ENCODE measurements around the gene TECR. TPM values are rescaled to one million over a fixed set of nuclear protein-coding genes. Genes with fewer than 3 reads are reported as not detected.

The TECR gene
- total and polyA plus RNA-seq, 2 of the 4 experiments (the other 2 are of a cell fraction), result 46.2 to 81.2 TPM

DNA sequence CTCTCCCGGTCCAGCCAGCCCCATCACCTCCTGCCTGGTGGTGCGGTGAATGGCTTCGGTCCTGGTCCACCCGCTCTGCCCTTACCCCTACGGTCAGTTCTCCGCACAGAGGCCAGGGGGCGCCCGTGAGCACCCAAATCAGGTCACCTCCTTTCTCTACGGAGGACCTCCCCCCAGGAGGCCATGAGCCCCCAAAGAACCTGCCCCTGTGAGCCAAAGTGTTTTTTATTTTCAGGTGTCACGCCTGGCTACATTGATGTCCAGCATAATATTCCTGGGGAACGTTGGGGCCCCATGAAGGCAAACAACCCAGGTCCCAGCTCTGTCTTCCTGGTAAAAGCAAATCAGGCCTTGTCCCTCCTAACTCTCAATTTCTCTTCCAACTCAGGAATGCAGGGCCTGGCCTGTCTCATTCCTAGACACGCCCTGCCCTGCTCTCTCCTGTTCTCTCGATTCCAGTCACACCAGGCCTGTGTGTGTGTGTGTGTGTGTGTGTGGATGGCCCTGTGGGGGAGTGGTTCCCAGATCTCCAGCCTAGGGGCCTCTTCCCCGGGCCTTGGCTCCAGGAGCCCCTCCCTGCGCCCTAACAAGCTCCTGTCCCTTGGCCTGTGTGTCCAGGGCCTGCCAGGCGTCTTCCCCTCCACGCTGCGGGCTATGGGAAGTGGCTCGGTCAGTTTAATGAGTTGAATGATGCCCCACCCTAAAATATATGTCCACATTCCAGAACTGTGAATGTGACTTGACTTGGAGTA is 23.7 kb upstream of the TECR start:
- peak overlapping the region; percentile 80 for H3K56ac ChIP-seq (ENCODE audit: extremely low read depth, insufficient read depth, low read length)
- peak overlapping the region; percentile 12; the same call in 1 of the 2 replicates for H3K4me2 ChIP-seq (ENCODE audit: low read depth, low read length)
- H3K4me3 ChIP-seq (ENCODE audit: insufficient read depth, low read depth, low read length), result no peak overlapping the region
- H2BK15ac ChIP-seq (ENCODE audit: low read depth, low read length), result peak overlapping the region; percentile 86; the same call in 2 of the 3 replicates
- peaks cover 0 to 6% of the 10 kb centered on the region in 2 experiments; a peak in 1 of 4 replicates for H3K79me1 ChIP-seq (ENCODE audit: low read depth in 1 of 2, low read length in 2 of 2)
- H2AK5ac ChIP-seq (ENCODE audit: low read depth, low read length), result peak overlapping the region; percentile 92
- H3K18ac ChIP-seq (ENCODE audit: low read depth, low read length), result peak overlapping the region; percentile 43
- ChIA-PET POLR2A (ENCODE audit: unreplicated experiment) (no interaction called here), CTCF (interaction anchor here (0.5 to 0.8 kb wide), 2 partner anchors 18 to 29 kb away, joined by 4 to 6 read pairs; no protein-coding TSS in a partner anchor)
- peak overlapping the region; percentile 57 for H3K14ac ChIP-seq (replicated peaks; ENCODE audit: low read depth, low read length)
- H4K91ac ChIP-seq (ENCODE audit: insufficient read depth, low read depth, low read length), result peak overlapping the region; percentile 86
- BruUV-seq (replicated peaks), result no TSS peak
- H4K20me1 ChIP-seq (ENCODE audit: insufficient read depth, low read length), result no peaks in the 10 kb centered on the region
- H3K9me1 ChIP-seq (ENCODE audit: insufficient read depth, low read length), result 0 out of 2 replicates have a peak, but pooled peaks cover 7% of the 10 kb centered on the region
- peak overlapping the region; percentile 87 for H3K4ac ChIP-seq (ENCODE audit: low read depth, low read length)
- TF ChIP-seq, protein P1, sequence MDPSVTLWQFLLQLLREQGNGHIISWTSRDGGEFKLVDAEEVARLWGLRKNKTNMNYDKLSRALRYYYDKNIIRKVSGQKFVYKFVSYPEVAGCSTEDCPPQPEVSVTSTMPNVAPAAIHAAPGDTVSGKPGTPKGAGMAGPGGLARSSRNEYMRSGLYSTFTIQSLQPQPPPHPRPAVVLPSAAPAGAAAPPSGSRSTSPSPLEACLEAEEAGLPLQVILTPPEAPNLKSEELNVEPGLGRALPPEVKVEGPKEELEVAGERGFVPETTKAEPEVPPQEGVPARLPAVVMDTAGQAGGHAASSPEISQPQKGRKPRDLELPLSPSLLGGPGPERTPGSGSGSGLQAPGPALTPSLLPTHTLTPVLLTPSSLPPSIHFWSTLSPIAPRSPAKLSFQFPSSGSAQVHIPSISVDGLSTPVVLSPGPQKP (IDR thresholded peaks at IDR 0.05; ENCODE audit: borderline replicate concordance, low read depth, low read length), result no peak
- peak; percentile 38 for TF ChIP-seq RAD21 (IDR thresholded peaks at IDR 0.05; ENCODE audit: low read length)
- no peak for TF ChIP-seq CHD1 (IDR thresholded peaks at IDR 0.05; ENCODE audit: low read depth, low read length)
- TF ChIP-seq, protein P2, sequence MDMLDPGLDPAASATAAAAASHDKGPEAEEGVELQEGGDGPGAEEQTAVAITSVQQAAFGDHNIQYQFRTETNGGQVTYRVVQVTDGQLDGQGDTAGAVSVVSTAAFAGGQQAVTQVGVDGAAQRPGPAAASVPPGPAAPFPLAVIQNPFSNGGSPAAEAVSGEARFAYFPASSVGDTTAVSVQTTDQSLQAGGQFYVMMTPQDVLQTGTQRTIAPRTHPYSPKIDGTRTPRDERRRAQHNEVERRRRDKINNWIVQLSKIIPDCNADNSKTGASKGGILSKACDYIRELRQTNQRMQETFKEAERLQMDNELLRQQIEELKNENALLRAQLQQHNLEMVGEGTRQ (IDR thresholded peaks at IDR 0.05; ENCODE audit: low read depth, low read length), result no peak
- TF ChIP-seq RFX5 (IDR thresholded peaks at IDR 0.05; ENCODE audit: low read depth, low read length), result no peak
- peak; percentile 6; the same call in 1 of the 2 replicates for TF ChIP-seq MAZ (IDR thresholded peaks at IDR 0.05; ENCODE audit: borderline replicate concordance, low read depth, low read length)
- no peak for TF ChIP-seq RCOR1 (IDR thresholded peaks at IDR 0.05; ENCODE audit: insufficient replicate concordance, low read length)
- TF ChIP-seq SMC3 (IDR thresholded peaks at IDR 0.05; ENCODE audit: low read depth, low read length), result peak; percentile 47
- TF ChIP-seq BHLHE40 (IDR thresholded peaks at IDR 0.05; ENCODE audit: low read depth, low read length), result no peak
- no peak for TF ChIP-seq MXI1 (IDR thresholded peaks at IDR 0.05; ENCODE audit: borderline replicate concordance, low read depth, low read length)
- TF ChIP-seq POLR2A (IDR thresholded peaks at IDR 0.05; ENCODE audit: low read depth, low read length), result 0 out of 2 replicates have a peak, but pooled peaks have one; percentile 48
- TF ChIP-seq CTCF (conservative IDR thresholded peaks at IDR 0.05; ENCODE audit: low read depth, low read length), result peak; percentile 59
- H2BK120ac ChIP-seq (ENCODE audit: low read depth, low read length), result peak overlapping the region; percentile 88
- dilution Hi-C loops (cut with HindIII; ENCODE audit: low sequenced_read_pairs, unreplicated experiment), result no loop called here
- peak overlapping the region; percentile 86 for H3K27ac ChIP-seq (ENCODE audit: insufficient read depth, low read length)
- H3K9me3 ChIP-seq (ENCODE audit: control insufficient read depth, insufficient read depth, low read length), result no peaks in the 10 kb centered on the region
- H2AFZ ChIP-seq (replicated peaks; ENCODE audit: low read length, poor library complexity), result peak overlapping the region; percentile 96
- in situ Hi-C loops (cut with MboI; ENCODE audit: low sequenced_read_pairs), result no loop called here
- H3K27me3 ChIP-seq (ENCODE audit: control insufficient read depth, insufficient read depth, low read length), result no peaks in the 10 kb centered on the region
- peak overlapping the region; percentile 84 for H4K5ac ChIP-seq (ENCODE audit: low read depth, low read length)
- peaks cover 17% of the 10 kb centered on the region for H3K4me1 ChIP-seq (ENCODE audit: control insufficient read depth, insufficient read depth, low read length)
- intact Hi-C loops (cut with micrococcal nuclease), result no loop called here
- H4K8ac ChIP-seq (ENCODE audit: low read depth in 2 of 2, low read length in 2 of 2), result peak overlapping the region; percentile 86 to 96
- peak; percentile 68 for ATAC-seq (ENCODE audit: low read depth)
- H3K23ac ChIP-seq (ENCODE audit: low read depth, low read length), result peak overlapping the region; percentile 63
- peak overlapping the region; percentile 96 for H2BK5ac ChIP-seq (ENCODE audit: low read depth, low read length, poor library complexity, severe bottlenecking)
- DNase-seq, result peak; percentile 76
- peak overlapping the region; percentile 66 for H2BK20ac ChIP-seq (ENCODE audit: low read depth, low read length)
- peak overlapping the region; percentile 68 for H3K9ac ChIP-seq (ENCODE audit: low read depth, low read length)
- H3K36me3 ChIP-seq (ENCODE audit: control insufficient read depth, insufficient read depth, low read length), result no peaks in the 10 kb centered on the region
- H2AK9ac ChIP-seq (replicated peaks; ENCODE audit: low read depth, low read length, poor library complexity), result peak overlapping the region; percentile 98
- WGBS, 2 experiments (ENCODE audit: extremely low coverage in 2 of 2, insufficient read length in 1 of 2), result no CpG with 5 or more reads among the region's 19 CpGs

Measured in IMR-90 (cell line).